GM21360 (cell line): Measurements from ENCODE around the gene NOP14.
"Not testable (repeated sequence)": the region's sequence is repeated elsewhere in the genome, so short reads cannot be mapped to it uniquely, and the experiment has no call there.

Experiments used
- ATAC-seq: cut with Tn5 transposase; IDR thresholded peaks from one replicate; pipeline ENCODE4 v1.9.1; 2021; ENCODE audit warnings: mild to moderate bottlenecking, moderate library complexity; ENCODE audit not compliant: unreplicated experiment

Gene NOP14

DNA sequence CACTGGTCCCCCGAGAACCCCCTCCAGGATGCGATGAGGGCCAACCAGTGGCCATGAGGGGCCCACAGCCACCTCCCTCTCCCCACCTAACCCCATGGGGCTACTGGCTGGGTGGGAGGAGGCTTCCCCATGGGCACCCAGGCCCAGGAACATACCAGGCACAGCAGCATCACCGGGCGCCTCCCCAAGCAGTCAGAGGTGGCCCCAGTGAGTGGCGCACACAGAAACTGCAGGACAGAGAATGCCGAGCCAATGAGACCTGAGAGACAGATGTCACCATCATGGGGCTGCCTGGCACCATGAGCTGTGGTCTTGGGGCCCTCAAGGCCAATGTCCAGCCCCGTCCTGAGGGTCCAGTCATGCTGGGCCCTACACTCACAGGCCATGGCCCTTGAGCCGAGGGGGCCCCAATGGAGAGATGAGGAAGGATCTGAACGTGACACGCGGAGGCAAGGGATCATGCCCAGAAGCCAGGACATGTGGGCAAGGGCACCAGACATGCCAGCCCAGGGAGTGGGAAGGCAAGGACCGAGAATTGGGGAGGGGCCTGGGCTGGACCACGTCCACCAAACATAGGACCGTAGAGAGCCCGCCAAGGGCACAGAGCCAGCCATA is 30.1 kb downstream of the NOP14 start:
- no peak for ATAC-seq

DNA sequence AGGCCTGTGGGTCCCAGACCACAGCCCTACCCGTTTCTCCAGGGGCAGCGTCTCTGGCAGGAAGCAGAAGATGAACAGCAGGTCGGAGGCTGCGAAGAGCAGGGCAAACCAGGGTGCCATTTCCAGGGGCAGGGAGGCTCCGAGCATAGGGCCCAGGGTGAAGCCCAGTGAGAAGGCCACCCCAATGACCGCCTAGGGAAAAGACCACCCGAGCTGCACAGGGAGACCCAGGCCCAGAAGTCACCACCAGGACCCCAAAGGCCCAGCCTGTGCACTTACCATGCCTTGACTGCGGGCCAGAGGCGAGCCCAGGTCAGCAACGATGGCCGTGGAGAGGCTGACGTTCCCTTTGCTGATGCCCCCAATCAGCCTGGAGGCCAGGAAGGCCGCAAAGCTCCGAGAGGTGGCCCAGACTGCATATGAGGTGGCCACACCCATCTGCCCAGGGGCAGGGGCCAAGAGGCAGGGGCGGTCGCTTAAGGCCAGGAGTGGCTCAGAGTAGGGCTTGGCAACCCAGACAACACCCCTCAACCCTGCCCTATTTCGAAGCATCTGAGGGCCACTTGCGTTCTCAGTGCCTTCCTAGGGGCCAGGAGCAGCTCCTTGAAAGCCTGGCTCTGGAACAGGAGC is 30.8 kb downstream of the NOP14 start:
- ATAC-seq = no peak

DNA sequence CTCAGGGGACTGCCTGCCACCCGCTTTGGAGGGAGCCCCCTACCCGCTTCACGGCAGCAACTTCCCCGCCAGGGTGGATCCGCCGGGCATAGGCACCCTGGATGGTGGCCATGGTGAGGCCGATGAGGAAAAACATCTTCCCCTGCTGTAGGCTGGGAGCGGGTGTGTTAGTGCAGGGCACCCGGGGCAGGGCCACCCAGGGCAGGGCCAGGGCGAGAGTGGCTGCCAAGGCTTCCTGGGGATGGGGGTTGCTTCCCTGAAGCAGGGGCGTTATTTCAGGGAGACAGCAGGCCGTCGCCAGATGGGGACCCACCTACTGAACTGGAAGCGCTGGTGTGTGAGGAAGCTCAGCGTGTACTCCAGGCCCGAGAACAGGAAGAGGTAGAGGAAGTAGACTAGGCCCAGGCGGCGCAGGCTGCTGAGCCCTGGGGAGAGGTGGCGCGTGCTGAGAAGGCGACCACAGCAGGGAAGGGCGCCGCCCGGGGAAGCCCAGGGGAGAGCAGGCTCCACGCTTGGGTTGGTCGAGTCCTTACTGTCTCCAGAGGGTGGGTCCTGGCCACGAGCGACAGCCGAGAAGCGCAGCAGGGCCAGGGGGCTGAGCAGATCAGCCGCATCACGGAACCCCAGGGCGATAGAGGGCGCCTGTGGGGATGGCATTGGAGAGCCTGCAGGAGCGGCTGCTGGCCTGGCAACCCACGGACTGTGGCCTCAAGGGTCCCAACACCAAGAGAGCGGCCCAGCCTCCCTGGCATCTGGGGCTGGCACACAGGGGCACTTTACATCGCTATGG is 31.5 kb downstream of the NOP14 start:
- ATAC-seq = peak; percentile 30

DNA sequence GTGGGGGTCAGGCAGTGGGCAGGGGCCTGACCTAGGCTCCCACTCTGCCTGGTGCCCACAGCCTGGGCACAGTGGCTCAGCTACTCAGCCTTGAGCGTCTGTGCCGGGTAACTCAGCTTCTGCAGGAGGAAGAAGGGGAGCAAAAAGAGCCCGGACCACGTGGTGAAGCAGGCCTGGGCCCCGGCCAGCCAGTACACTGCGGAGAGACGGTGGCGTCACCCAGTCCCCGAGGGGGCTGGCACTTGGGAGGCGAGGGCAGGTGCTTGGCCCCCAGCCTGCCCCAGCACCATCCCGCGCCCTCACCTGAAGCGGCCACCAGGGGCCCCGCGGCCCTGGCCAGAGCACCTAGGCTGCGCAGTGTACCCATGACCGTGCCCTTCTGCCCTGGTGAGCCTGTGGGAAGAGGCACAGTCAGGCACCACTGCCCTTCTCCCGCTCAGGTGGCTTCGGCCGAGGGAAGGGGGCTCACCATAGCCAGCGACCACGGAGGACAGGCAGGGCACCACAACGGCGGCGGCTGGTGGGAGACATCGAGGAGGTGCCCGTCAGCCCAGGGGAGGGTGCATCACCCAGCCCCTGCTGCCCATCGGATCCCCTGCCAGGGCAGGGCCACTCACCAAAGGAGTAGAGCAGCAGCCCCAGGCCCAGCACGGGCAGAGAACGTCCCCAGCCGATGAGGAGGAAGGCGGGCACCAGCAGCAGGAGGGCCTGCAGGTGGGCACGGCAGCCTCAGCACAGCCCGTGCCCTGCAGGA is 32.3 kb downstream of the NOP14 start:
- ATAC-seq = no peak

DNA sequence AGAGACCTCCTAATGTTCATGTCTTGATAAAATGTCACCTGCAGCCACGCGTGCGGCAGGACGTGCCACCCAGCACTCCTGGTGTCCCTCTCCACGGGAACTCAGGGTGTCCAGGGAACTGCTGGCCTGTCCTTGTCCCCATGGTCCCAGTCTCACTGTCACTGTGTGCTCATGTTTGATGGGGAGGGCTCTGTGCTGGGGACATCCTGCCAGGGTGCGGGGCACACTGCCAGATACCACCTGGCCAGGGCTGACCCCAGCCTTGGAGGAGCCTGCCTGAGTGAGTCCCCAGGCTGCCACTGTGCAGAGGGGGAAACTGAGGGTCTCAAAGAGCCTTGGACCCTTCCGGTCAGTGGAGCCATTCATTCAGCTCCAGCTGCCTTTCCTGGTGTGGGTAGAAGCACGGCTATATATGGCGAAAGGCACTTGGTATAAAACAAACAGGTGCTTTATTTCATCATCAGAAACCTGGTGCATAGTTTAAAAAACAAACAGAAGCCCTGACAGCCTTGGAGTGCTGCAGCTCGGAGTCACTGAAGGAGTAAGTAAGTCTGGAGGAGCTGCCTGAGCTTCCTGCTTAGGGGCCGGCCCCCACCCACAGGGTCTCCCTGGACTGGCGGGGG is 33.0 kb downstream of the NOP14 start:
- no peak for ATAC-seq

DNA sequence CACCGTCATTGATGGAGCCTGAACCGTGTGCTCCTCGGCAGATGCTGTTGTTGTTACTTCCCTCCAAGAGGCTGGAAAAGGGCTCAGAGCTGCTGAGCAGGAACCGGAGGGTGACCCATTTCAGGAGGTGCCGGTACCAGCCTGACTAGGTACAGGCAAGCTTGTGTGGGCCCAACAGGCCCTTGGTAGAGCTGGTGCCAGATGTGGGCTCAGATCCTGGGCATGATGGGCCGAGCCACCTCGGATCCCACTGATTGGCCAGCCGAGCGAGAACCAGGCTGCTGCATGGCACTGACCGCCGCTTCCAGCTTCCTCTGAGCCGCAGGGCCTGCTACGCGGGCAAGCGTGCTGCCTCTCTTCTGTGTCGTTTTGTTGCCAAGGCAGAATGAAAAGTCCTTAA is 33.7 kb downstream of the NOP14 start:
- ATAC-seq = no peak

DNA sequence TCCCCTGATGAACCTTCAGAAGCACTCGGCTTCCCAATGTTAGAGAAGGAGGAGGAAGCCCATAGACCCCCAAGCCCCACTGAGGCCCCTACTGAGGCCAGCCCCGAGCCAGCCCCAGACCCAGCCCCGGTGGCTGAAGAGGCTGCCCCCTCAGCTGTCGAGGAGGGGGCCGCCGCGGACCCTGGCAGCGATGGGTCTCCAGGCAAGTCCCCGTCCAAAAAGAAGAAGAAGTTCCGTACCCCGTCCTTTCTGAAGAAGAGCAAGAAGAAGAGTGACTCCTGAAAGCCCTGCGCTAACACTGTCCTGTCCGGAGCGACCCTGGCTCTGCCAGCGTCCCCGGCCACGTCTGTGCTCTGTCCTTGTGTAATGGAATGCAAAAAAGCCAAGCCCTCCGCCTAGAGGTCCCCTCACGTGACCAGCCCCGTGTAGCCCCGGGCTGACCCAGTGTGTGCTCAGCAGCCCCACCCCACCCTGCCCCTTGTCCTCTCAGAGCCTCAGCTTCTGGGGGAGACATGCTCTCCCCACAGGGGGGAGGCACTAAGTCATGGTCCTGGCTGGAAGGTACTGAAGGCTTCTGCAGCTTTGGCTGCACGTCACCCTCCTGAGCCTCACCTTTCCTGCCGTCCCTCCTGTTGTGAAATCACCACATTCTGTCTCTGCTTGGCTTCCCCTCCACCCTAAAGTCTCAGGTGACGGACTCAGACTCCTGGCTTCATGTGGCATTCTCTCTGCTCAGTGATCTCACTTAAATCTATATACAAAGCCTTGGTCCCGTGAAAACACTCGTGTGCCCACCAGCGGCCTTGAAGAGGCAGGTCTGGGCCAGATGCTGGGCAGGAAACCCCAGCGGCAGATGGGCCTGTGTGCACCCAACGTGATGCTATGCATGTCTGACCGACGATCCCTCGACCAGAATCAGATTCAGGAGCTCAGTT is 34.7 kb downstream of the NOP14 start:
- ATAC-seq = no peak

DNA sequence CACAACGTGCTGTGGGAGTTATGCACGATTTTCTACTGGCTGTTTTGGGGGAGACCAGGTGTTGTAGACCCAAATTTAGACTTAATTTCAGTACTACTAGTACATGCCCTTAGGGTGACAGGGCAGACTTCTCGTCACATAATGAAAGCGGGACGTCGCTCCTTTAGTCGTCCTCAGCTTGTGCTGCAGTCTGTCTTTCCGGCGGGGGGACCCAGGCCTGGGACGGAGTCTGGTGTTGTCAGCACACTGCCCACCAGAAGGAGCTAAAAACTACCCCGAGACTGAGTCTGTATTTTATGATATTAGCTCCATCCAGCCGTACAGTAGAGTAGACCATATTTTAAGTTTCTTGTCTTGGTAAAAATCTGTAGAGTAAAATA is 35.5 kb downstream of the NOP14 start:
- ATAC-seq = no peak

DNA sequence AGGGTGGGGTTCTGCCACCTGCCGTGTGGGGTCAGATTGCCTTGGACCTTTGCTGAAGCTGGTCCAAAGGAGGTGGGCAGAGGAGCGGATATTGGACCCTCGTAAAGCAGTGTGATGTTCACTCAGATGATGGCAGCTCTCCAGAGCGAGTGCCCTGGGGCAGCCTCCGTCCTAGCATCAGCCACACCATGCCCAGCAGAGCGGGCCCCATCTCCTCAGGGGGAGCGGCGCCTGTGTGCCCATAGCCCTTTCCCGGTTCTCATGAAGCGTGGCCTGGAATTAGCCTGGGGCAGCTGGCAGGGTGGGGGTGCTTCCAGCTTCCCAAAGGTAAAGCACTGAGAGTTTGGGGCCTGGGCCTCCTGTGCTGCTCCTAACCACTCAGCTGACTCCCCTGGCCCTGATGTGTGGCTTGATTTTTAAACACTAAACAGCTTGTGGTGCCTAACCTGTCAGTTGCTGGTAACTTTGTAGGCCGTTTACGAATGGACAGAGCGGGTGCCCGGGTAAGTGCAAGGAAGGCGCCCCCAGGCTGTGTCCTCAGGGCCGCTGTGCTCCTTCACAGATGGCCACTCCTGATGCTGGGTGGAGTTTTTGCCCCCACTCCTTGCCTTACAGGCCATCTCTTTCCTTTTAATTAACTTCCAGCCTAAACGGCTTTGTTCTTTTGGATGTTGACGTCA is 36.0 kb downstream of the NOP14 start:
- ATAC-seq = no peak

DNA sequence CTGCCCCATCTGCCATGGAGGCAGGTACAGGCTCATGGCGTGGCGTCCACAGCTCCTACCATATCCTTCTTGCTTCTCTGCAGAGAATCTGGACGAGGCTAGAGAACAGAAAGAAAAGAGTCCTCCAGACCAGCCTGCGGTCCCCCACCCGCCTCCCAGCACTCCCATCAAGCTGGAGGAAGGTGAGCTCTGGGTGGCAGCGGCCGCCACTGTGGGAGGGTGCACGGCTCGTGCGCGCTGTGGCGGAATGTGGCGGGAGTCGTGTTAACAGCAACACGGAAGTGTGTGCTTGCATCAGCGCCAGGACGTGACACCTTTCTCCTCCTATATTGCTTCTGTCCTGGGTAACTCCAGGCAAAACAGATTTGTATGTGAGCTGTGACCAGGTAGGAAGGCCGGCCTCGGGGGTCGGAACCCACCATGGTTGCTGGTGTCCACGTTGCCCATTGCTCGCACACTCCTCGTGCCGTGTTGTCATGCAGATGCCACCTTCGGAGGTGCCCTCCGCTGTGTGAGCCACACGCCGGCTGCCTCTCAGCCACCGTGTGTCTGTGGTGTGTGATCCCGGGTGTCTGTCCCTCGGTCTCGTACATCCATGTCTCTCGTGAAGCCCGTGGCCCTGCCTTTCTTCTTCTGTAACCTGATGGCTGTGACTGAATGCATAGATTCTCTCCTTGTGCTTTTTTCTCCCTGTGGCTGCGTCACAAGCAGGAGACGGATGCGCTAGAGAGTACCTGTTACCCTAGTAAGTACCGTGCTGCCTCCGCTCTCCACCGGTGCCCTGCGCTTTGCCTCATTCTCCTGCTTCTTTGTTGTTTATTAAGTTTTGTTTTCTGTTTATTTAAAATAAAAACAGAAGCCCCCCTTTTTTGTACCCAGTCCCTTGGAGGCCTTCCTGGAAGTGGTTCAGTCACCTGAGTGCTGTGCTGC is 37.0 kb downstream of the NOP14 start:
- ATAC-seq = no peak

DNA sequence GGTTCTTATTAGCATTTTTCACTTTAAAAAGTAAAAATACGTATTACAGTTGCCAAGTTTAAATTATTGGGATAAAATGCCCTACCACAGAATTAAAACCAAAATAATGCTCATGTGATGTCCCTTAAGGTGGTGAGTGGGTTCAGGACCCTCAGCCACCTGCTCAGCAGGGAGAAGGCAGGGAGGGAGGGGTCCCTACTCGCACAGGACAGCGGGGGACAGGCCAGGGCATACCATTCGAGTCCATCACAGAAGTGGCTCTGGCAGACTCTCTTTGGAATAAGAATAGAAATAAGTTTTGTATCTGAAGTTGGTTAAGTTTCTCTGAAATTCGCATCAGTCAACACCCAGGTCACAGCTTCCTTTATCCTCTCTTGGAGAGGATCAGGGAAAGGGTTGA is 37.7 kb downstream of the NOP14 start:
- no peak for ATAC-seq

DNA sequence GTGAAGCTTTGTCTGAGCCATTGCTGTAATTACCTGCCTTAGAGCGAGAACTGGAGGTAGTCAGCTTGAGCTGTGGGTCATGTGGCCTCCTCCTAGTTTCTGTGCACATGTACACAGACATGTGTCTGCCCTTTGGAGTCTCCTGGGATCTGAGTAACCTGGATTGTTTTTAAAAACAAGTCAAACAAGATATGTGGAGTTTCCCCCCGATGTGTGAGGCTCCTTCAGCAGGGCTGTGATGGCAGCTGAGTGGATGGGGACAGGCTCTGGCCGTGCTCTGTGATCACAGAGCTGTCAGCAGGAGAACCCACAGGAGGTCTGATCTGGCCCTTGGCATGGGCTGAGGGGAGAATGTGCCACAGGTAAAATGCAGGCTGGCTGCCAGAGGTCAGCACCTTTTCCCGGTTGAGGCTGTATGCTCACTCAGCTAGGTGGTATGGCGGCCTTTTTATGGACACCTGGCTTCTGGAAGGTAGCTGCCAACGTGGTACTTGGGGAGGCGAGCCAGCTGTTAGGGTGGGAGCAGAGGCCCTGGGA is 38.4 kb downstream of the NOP14 start:
- ATAC-seq = no peak

DNA sequence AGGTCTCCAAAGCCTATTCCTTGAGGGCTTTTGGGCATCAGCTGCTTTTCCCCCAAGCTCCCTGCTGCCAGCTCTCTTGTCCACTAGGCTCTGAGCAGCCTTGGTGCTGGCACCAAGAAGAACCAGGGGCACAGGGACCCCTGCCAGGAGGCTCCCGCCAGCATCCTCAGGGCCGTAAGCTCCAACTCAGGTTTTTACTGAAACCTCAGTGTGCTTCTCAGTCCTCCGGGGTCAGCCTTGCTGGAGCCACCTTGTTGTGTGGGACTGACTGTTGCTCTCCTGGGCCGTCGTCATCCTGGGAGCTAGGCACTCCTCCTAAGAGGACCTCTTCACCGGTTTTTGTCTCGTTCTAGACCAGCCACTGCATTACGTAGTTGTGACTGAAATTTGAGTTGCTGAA is 38.9 kb downstream of the NOP14 start:
- no peak for ATAC-seq

DNA sequence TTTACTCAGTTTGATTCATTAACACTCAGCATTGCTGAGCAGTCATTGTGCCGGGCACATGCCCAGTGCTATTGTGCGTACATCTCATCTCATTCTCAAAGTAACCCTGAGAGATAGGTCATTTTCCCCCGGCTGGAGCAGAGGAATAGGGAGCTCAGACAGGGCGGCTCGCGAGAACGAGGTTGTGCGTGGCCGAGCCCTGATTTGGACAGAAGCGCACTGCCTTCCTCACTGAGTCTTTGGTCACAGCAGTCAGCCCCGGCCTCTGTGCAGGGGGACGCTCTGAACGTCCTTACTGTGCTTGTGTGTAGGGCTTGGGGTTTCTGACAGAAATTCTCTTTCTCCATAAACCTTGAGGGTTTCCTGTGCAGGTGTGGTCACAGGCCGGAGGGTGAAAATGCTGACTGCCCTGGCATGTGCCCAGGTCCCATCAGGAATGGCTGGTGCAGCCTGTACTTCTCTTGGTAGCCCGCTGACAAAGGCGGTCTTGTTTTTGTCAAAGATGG is 39.5 kb downstream of the NOP14 start:
- ATAC-seq = no peak

DNA sequence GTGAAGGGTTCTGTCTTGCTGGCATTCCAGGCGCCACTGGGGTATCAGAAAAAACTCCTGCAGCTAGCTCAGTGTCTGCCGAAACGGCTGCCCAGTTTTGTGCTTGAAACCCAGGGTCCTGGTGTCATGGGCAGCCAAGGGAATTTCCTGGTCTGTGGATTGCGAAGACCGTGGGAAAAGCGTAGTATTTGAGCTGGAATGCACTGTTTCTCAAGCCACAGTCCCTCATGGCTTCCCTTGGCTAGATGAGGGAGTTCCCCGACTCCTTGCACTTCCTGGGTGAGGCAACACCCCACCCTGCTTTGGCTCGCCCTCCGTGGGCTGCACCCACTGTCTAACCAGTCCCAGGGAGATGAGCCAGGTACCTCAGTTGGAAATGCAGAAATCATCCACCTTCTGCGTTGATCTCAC is 40.1 kb downstream of the NOP14 start:
- ATAC-seq = no peak

DNA sequence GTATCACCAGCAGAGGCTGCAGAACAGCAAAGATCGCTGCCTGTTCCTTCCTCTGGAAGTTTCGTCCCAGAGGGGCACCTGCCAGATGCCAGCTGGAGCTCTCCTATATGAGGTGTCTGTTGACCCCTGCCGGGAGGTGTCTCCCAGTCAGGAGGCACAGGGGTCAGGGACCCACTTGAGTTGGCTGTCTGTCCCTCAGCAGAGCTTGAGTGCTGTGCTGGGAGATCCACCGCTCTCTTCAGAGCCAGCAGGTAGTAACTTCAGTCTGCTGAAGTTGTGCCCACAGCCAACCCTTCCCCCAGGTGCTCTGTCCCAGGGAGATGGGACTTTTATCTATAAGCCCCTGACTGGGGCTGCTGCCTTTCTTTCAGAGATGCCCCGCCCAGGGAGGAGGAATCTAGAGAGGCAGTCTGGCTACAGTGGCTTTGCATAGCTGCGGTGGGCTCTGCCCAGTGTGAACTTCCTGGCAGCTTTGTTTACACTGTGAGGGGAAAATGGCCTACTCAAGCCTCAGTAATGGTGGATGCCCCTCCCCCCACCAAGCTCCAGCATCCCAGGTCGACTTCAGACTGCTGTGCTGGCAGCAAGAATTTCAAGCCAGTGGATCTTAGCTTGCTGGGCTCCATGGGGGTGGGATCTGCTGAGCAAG is 40.6 kb downstream of the NOP14 start:
- not testable (repeated sequence) for ATAC-seq

DNA sequence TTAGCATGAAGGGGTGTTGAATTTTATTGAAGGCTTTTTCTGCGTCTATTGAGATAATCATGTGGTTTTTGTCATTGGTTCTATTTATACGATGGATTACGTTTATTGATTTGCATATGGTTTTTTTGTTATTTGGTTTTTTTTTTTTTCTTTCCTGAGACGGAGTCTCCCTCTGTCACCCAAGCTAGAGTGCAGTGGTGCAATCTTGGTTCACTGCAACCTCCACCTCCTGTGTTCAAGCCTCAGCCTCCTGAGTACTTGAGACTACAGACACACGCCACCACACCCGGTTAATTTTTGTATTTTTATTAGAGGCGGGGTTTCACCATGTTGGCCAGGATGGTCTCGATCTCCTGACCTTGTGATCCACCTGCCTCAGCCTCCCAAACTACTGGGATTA is 44.5 kb downstream of the NOP14 start:
- not testable (repeated sequence) for ATAC-seq
